GM12864 (cell line): ENCODE results near the gene PXDN.
"Not testable (repeated sequence)": the region's sequence is repeated elsewhere in the genome, so short reads cannot be mapped to it uniquely, and the experiment has no call there.

Experiments
- DNase-seq: peaks from one replicate; pipeline ENCODE4 v3.0.0-alpha.2; 2011; ENCODE audit warnings: low read depth
- H3K4me3 ChIP-seq: 2 replicates; pipeline ENCODE4 v1.5.1; 2011; ENCODE audit warnings: mild to moderate bottlenecking, low read depth, low read length, control low read depth
- CTCF ChIP-seq: IDR thresholded peaks from 2 replicates; pipeline ENCODE4 v1.5.1; 2011; ENCODE audit warnings: low read depth, mild to moderate bottlenecking, moderate library complexity, low read length, control low read depth, inconsistent platforms; ENCODE audit errors: missing control alignments

PXDN gene

GRCh38 chr2:1708476-1709334 is 35.6 kb downstream of the PXDN start:
- no peak overlapping the region for H3K4me3 ChIP-seq
- TF ChIP-seq CTCF = no peak
- DNase-seq = no peak

DNA sequence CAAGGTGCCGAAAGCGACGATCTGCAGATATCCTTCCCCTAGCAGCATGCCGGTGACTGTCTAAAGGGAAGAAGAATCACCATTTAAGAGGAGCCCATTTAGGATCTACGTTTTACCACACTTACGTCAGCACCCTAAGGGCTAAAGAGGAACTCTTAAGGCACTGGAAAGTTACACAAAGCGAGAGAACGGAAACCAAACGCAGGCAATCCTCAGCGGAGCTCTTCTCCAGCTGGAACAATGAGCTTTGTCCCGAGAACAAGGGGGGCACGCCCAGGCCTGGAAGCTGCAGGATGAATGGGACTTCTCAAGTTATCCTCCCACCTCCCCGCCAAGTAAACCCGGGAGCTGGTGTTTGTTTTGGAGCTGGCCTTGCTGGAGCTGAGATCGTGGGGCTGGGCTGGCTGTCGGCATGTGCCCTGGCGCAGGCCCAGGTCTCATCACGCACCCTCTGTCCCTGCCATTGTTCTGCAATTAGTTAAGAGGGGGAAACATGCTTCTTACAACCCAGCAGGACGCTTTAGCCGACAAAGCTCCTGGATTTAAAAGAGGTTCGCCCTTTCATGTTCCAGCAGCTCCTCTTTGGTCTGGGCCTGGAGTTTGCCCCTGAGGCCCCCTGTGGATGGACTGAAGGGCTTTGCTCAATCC is 36.4 kb downstream of the PXDN start:
- no peak overlapping the region for H3K4me3 ChIP-seq
- DNase-seq = no peak
- no peak for TF ChIP-seq CTCF

- DNase-seq, H3K4me3 ChIP-seq: not testable (repeated sequence)
Measured at GRCh38 chr2:1706089-1706841, 38.0 kb downstream of the PXDN start.

GRCh38 chr2:1705557-1706076 is 38.7 kb downstream of the PXDN start:
- no peak for TF ChIP-seq CTCF
- no peak overlapping the region for H3K4me3 ChIP-seq
- DNase-seq = no peak

- no peak for DNase-seq
- no peak for TF ChIP-seq CTCF
- H3K4me3 ChIP-seq = no peak overlapping the region
Measured at GRCh38 chr2:1704631-1705556, 39.4 kb downstream of the PXDN start.

DNA sequence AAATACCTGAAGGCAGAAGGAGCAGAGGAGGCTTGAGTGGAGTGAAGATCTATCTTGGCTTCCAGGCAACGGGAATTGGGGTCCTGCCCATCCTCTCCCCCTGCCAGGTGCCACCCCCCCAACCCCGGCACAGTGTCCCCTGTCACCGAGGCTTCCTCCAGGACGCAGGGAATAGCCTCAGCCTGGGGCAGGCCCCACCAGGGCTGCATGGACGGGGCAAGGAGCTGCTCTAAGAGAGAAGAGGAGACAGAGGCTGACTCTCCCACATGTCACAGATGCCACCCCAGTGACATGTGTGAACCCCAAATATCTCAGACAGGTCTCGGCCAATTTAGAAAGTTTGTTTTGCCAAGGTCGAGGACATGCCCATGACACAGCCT is 42.1 kb downstream of the PXDN start:
- TF ChIP-seq CTCF = no peak
- no peak overlapping the region for H3K4me3 ChIP-seq
- no peak for DNase-seq
